SK-N-SH treated with all-trans-retinoic acid at 6 μM for 48 hours (cell line): ENCODE measurements around the gene DRG2.

Source experiments
- ATAC-seq: fragments of 200-7000 bp; cut with Tn5 transposase; 3 replicates; pipeline ENCODE4 v1.9.1; 2020; ENCODE audit warnings: mild to moderate bottlenecking, moderate library complexity
- ARNTL ChIP-seq: fragments of 450-650 bp; formaldehyde crosslinking; IDR thresholded peaks from 2 replicates; pipeline ENCODE4 v1.5.0; 2020; ENCODE audit warnings: low read depth, mild to moderate bottlenecking, moderate library complexity, borderline replicate concordance
- BACH2 ChIP-seq: fragments of 250-450 bp; sonication (Bioruptor Pico); IDR thresholded peaks from 2 replicates; pipeline ENCODE4 v1.9.0; 2021; ENCODE audit warnings: mild to moderate bottlenecking, borderline replicate concordance
- CREB5 ChIP-seq: fragments of 250-450 bp; sonication (Bioruptor Pico); IDR thresholded peaks from 2 replicates; pipeline ENCODE4 v1.5.1; 2020; ENCODE audit warnings: low read depth, mild to moderate bottlenecking, moderate library complexity
- CSDC2 ChIP-seq: fragments of 250-450 bp; sonication (Bioruptor Pico); IDR thresholded peaks from 2 replicates; pipeline ENCODE4 v1.5.0; 2020; ENCODE audit warnings: mild to moderate bottlenecking, moderate library complexity
- CSRNP3 ChIP-seq: fragments of 250-450 bp; sonication (Bioruptor Pico); IDR thresholded peaks from 2 replicates; pipeline ENCODE4 v1.5.1; 2021; ENCODE audit warnings: mild to moderate bottlenecking, moderate library complexity
- ESRRG ChIP-seq: fragments of 250-450 bp; sonication (Bioruptor Pico); IDR thresholded peaks from 2 replicates; pipeline ENCODE4 v1.6.1; 2021; ENCODE audit warnings: mild to moderate bottlenecking
- GLIS3 ChIP-seq: fragments of 250-450 bp; sonication (Bioruptor Pico); IDR thresholded peaks from 2 replicates; pipeline ENCODE4 v1.5.0; 2020; ENCODE audit warnings: mild to moderate bottlenecking, moderate library complexity
- ISL1 ChIP-seq: fragments of 250-450 bp; sonication (Bioruptor Pico); IDR thresholded peaks from 2 replicates; pipeline ENCODE4 v2.1.2; 2022; ENCODE audit warnings: mild to moderate bottlenecking, moderate library complexity
- OSR1 ChIP-seq: fragments of 250-450 bp; sonication (Bioruptor Pico); IDR thresholded peaks from 2 replicates; pipeline ENCODE4 v1.8.0; 2022; ENCODE audit warnings: moderate library complexity, mild to moderate bottlenecking, inconsistent platforms
- PATZ1 ChIP-seq: fragments of 250-450 bp; sonication (Bioruptor Pico); IDR thresholded peaks from 2 replicates; pipeline ENCODE4 v1.8.0; 2020; ENCODE audit warnings: mild to moderate bottlenecking, moderate library complexity, borderline replicate concordance
- POU6F1 ChIP-seq: fragments of 250-450 bp; sonication (Bioruptor Pico); IDR thresholded peaks from 2 replicates; pipeline ENCODE4 v1.8.0; 2021; ENCODE audit warnings: low read depth, mild to moderate bottlenecking, moderate library complexity, borderline replicate concordance
- PPARA ChIP-seq: fragments of 250-450 bp; sonication (Bioruptor Pico); IDR thresholded peaks from 2 replicates; pipeline ENCODE4 v1.5.0; 2020; ENCODE audit warnings: mild to moderate bottlenecking, borderline replicate concordance
- RARB ChIP-seq: fragments of 250-450 bp; sonication (Bioruptor Pico); IDR thresholded peaks from 2 replicates; pipeline ENCODE4 v1.8.0; 2021; ENCODE audit warnings: mild to moderate bottlenecking, moderate library complexity
- SNAI2 ChIP-seq: fragments of 250-450 bp; sonication (Bioruptor Pico); IDR thresholded peaks from 2 replicates; pipeline ENCODE4 v1.5.0; 2020; ENCODE audit warnings: mild to moderate bottlenecking, moderate library complexity
- TCF4 ChIP-seq: fragments of 250-450 bp; sonication (Bioruptor Pico); IDR thresholded peaks from 2 replicates; pipeline ENCODE4 v1.8.0; 2021; ENCODE audit warnings: mild to moderate bottlenecking, moderate library complexity, borderline replicate concordance
- TOX ChIP-seq: fragments of 250-450 bp; sonication (Bioruptor Pico); IDR thresholded peaks from 2 replicates; pipeline ENCODE4 v1.8.0; 2021; ENCODE audit warnings: mild to moderate bottlenecking, moderate library complexity, borderline replicate concordance
- TSHZ2 ChIP-seq: fragments of 250-450 bp; sonication (Bioruptor Pico); IDR thresholded peaks from 2 replicates; pipeline ENCODE4 v1.5.0; 2020; ENCODE audit warnings: mild to moderate bottlenecking, moderate library complexity
- ZC3H10 ChIP-seq: fragments of 250-450 bp; sonication (Bioruptor Pico); IDR thresholded peaks from 2 replicates; pipeline ENCODE4 v1.5.1; 2021; ENCODE audit warnings: mild to moderate bottlenecking, moderate library complexity
- ZFP3 ChIP-seq: fragments of 250-450 bp; sonication (Bioruptor Pico); IDR thresholded peaks from 2 replicates; pipeline ENCODE4 v1.5.0; 2020; ENCODE audit warnings: mild to moderate bottlenecking, moderate library complexity
- ZFP30 ChIP-seq: fragments of 450-650 bp; formaldehyde crosslinking; IDR thresholded peaks from 2 replicates; pipeline ENCODE4 v1.5.0; 2022; ENCODE audit warnings: mild to moderate bottlenecking, moderate library complexity
- ZNF565 ChIP-seq: fragments of 450-650 bp; formaldehyde crosslinking; conservative IDR thresholded peaks from 2 replicates; pipeline ENCODE4 v1.5.0; 2020; ENCODE audit warnings: low read depth, mild to moderate bottlenecking, moderate library complexity
- ZNF70 ChIP-seq: fragments of 450-650 bp; formaldehyde crosslinking; IDR thresholded peaks from 2 replicates; pipeline ENCODE4 v1.5.0; 2020; ENCODE audit warnings: mild to moderate bottlenecking, moderate library complexity
- ZNF8 ChIP-seq: fragments of 450-650 bp; formaldehyde crosslinking; IDR thresholded peaks from 2 replicates; pipeline ENCODE4 v1.5.0; 2020; ENCODE audit warnings: mild to moderate bottlenecking, moderate library complexity

The DRG2 gene

GRCh38 chr17:18043491-18043890 lies 44.3 kb upstream of the DRG2 start:
- no peak for ATAC-seq
- TF ChIP-seq SNAI2 (CRISPR knock-in tag) (no peak), ISL1 (CRISPR knock-in tag) (peak; percentile 60)

- no peak for ATAC-seq
- TF ChIP-seq ZC3H10 (CRISPR knock-in tag) = no peak
- no peak for TF ChIP-seq TOX (CRISPR knock-in tag)
- no peak for TF ChIP-seq CSDC2 (CRISPR knock-in tag)
- no peak for TF ChIP-seq ZNF565
- no peak for TF ChIP-seq ESRRG (CRISPR knock-in tag)
- no peak for TF ChIP-seq BACH2 (CRISPR knock-in tag)
- TF ChIP-seq GLIS3 (CRISPR knock-in tag) = no peak
- no peak for TF ChIP-seq ZNF70 (CRISPR knock-in tag)
- TF ChIP-seq RARB (CRISPR knock-in tag) = no peak
- TF ChIP-seq PPARA (CRISPR knock-in tag) = no peak
- TF ChIP-seq ARNTL (CRISPR knock-in tag) = no peak
- no peak for TF ChIP-seq CSRNP3 (CRISPR knock-in tag)
- no peak for TF ChIP-seq OSR1 (CRISPR knock-in tag)
- no peak for TF ChIP-seq TSHZ2 (CRISPR knock-in tag)
- no peak for TF ChIP-seq POU6F1 (CRISPR knock-in tag)
- no peak for TF ChIP-seq ZNF8 (CRISPR knock-in tag)
- TF ChIP-seq SNAI2 (CRISPR knock-in tag) = no peak
- no peak for TF ChIP-seq ZFP3 (CRISPR knock-in tag)
- no peak for TF ChIP-seq PATZ1
- no peak for TF ChIP-seq CREB5 (CRISPR knock-in tag)
- TF ChIP-seq, all 23 proteins: peak for 0
Observed at GRCh38 chr17:18044609-18045008, 43.1 kb upstream of the DRG2 start.

GRCh38 chr17:18045691-18046350 lies 41.9 kb upstream of the DRG2 start:
- TF ChIP-seq GLIS3 (CRISPR knock-in tag) (no peak), TCF4 (no peak), ZFP30 (CRISPR knock-in tag) (no peak), BACH2 (CRISPR knock-in tag) (no peak), RARB (CRISPR knock-in tag) (no peak), CSRNP3 (CRISPR knock-in tag) (no peak), OSR1 (CRISPR knock-in tag) (no peak), ZNF565 (no peak), ZFP3 (CRISPR knock-in tag) (no peak), ZC3H10 (CRISPR knock-in tag) (no peak), CSDC2 (CRISPR knock-in tag) (no peak)
- ATAC-seq = no peak
